DOHH2 (cell line): ENCODE results near the gene SART3.

Experiments
- EZH2phosphoT487 ChIP-seq: fragments of 200-600 bp; sonication (generic); IDR thresholded peaks from 2 replicates; pipeline ENCODE4 v1.6.1; 2017; ENCODE audit warnings: borderline replicate concordance, mild to moderate bottlenecking, antibody characterized with exemption, low read length, moderate library complexity, mixed read lengths
- TF ChIP-seq, protein P1 (sequence below): fragments of 200-600 bp; sonication (generic); IDR thresholded peaks from one replicate; pipeline ENCODE4 v1.5.1; 2014; ENCODE audit warnings: antibody characterized with exemption, mild to moderate bottlenecking, low read depth, low read length; ENCODE audit not compliant: poor library complexity, severe bottlenecking

- TF ChIP-seq, protein P1, sequence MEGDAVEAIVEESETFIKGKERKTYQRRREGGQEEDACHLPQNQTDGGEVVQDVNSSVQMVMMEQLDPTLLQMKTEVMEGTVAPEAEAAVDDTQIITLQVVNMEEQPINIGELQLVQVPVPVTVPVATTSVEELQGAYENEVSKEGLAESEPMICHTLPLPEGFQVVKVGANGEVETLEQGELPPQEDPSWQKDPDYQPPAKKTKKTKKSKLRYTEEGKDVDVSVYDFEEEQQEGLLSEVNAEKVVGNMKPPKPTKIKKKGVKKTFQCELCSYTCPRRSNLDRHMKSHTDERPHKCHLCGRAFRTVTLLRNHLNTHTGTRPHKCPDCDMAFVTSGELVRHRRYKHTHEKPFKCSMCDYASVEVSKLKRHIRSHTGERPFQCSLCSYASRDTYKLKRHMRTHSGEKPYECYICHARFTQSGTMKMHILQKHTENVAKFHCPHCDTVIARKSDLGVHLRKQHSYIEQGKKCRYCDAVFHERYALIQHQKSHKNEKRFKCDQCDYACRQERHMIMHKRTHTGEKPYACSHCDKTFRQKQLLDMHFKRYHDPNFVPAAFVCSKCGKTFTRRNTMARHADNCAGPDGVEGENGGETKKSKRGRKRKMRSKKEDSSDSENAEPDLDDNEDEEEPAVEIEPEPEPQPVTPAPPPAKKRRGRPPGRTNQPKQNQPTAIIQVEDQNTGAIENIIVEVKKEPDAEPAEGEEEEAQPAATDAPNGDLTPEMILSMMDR: no peak
- no peak for TF ChIP-seq EZH2phosphoT487
These were observed 45.1 kb downstream of the SART3 start for GRCh38 chr12:108515916-108516315.
